HG03378 (cell line): ENCODE data around the gene NDUFS3.

Source experiments
- ATAC-seq: cut with Tn5 transposase; IDR thresholded peaks from one replicate; pipeline ENCODE4 v1.9.1; 2021; ENCODE audit warnings: mild to moderate bottlenecking, moderate library complexity; ENCODE audit not compliant: unreplicated experiment

Gene NDUFS3

DNA sequence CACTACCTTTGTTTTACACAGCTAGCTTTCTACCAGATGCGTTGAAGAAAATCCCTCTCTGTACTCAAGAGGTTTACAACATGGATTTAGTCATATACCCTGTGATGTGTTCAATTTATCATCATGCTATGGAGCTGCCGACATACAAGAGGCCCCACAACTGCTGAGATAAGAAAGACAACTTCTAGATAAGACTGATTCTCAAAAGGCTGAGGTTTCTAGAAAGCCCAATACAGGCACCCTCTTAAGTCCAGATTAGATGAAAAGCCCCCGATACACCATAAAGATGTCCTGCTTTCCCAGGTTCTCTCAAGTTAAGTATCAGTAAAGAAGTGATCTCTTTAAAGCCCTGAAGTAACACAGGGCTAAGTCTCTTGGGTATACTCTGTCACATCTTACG is 49.2 kb downstream of the NDUFS3 start:
- no peak for ATAC-seq

DNA sequence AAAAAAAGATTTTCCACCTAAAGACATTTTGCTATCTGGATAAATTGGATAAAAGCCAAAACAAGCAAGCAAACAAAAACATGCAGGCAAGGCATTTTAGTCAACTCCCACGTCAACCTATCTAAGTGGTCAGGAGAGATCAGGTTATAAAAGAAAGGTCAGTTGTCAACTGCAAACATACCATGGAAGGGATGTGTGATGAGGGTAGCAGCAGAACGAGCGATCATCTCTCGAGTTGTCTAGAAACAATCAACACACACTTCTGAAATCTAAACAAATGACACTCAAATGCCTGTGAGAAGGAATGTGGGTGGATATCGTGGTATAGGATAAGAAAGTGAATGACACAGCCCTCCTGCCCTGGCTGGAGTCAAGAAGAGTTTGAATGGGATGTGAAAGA is 52.6 kb downstream of the NDUFS3 start:
- no peak for ATAC-seq
